Parathyroid adenoma (tissue), 2 donors: Measurements from ENCODE around the gene HTR2C.

ENCODE experiments used
- H2AFZ ChIP-seq: fragments of 300-600 bp; sonication (generic); one replicate; pipeline ENCODE4 v1.7.0; 2017; ENCODE audit warnings: antibody characterized with exemption, mild to moderate bottlenecking
- H3K27ac ChIP-seq: fragments of 300-600 bp; sonication (generic); one replicate; pipeline ENCODE4 v1.7.0; 2017
- H3K27me3 ChIP-seq: fragments of 300-600 bp; sonication (generic); one replicate; pipeline ENCODE4 v1.7.0; 2017; ENCODE audit warnings: low read length; ENCODE audit not compliant: control insufficient read depth, insufficient read depth
- H3K36me3 ChIP-seq: fragments of 300-600 bp; sonication (generic); one replicate; pipeline ENCODE4 v1.7.0; 2017; ENCODE audit warnings: low read length; ENCODE audit not compliant: control insufficient read depth, insufficient read depth
- H3K4me1 ChIP-seq: fragments of 300-600 bp; sonication (generic); one replicate; pipeline ENCODE4 v1.7.0; 2017; ENCODE audit warnings: control low read depth
- H3K4me2 ChIP-seq: fragments of 300-600 bp; sonication (generic); one replicate; pipeline ENCODE4 v1.7.0; 2017; ENCODE audit warnings: low read length
- H3K4me3 ChIP-seq: fragments of 300-600 bp; sonication (generic); one replicate; pipeline ENCODE4 v1.7.0; 2017; ENCODE audit warnings: low read depth, low read length
- H3K79me2 ChIP-seq: fragments of 300-600 bp; sonication (generic); one replicate; pipeline ENCODE4 v1.7.0; 2017; ENCODE audit warnings: control low read depth
- H3K9ac ChIP-seq: fragments of 300-600 bp; sonication (generic); one replicate; pipeline ENCODE4 v1.7.0; 2017; ENCODE audit warnings: mild to moderate bottlenecking
- H3K9me3 ChIP-seq: fragments of 300-600 bp; sonication (generic); one replicate; pipeline ENCODE4 v1.7.0; 2017; ENCODE audit warnings: low read length; ENCODE audit not compliant: control insufficient read depth
- TF ChIP-seq, protein P1 (sequence below): fragments of 300-600 bp; sonication (generic); IDR thresholded peaks from one replicate; pipeline ENCODE4 v1.7.0; 2017; ENCODE audit warnings: antibody characterized with exemption, mild to moderate bottlenecking
- donor health status: primary hyperparathyroidism.

The HTR2C gene

DNA sequence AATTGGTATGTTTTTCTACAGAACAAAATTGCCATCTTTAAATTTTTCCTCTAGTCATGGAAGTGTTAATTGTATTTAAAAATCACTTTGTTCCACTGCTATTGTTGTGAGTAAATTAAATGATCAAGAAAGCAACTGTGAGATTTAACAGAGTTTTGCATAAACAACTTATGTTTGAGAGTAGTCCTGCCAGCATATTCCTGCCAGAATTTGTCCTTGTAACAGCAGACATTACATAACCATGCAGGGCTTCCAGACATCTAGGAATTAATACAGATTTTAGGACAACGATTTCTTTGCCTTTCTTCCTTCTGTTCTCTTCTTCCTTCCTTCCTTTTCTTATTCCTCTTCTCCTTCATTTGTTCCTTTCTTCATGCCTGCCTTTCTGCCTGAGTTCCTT is 125.5 kb downstream of the HTR2C start:
- Histone ChIP-seq H3K27me3 (no peaks in the 10 kb centered on the region), H3K27ac (no peak overlapping the region), H3K36me3 (no peaks in the 10 kb centered on the region), H3K4me1 (no peaks in the 10 kb centered on the region), H3K9me3 (no peaks in the 10 kb centered on the region), H2AFZ (no peak overlapping the region), H3K79me2 (no peaks in the 10 kb centered on the region), H3K9ac (no peak overlapping the region), H3K4me2 (no peak overlapping the region), H3K4me3 (no peak overlapping the region)
- TF ChIP-seq, protein P1, sequence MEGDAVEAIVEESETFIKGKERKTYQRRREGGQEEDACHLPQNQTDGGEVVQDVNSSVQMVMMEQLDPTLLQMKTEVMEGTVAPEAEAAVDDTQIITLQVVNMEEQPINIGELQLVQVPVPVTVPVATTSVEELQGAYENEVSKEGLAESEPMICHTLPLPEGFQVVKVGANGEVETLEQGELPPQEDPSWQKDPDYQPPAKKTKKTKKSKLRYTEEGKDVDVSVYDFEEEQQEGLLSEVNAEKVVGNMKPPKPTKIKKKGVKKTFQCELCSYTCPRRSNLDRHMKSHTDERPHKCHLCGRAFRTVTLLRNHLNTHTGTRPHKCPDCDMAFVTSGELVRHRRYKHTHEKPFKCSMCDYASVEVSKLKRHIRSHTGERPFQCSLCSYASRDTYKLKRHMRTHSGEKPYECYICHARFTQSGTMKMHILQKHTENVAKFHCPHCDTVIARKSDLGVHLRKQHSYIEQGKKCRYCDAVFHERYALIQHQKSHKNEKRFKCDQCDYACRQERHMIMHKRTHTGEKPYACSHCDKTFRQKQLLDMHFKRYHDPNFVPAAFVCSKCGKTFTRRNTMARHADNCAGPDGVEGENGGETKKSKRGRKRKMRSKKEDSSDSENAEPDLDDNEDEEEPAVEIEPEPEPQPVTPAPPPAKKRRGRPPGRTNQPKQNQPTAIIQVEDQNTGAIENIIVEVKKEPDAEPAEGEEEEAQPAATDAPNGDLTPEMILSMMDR: no peak

DNA sequence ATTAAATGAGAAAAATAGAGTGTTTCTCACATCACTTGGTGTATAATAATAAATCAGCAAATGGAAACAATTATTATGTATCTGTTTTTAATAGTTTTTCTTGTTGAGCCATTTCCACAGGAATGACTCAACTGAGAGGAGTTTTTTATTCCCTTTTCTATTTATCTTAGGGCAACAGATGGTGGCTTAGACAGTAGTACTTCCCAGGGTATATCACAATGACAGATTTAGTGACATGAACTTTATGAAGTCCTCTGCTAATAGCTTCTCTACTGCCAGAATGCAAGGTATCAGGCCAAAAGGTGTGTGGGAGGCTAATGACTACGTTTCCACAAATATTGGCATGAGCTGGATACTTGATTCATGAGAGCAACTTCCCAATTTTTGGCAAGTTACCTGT is 126.7 kb downstream of the HTR2C start:
- H3K36me3 ChIP-seq: no peaks in the 10 kb centered on the region
- no peak overlapping the region for H3K27ac ChIP-seq
- H3K4me3 ChIP-seq: no peak overlapping the region
- H3K4me1 ChIP-seq: no peaks in the 10 kb centered on the region
- H3K79me2 ChIP-seq: no peaks in the 10 kb centered on the region
- TF ChIP-seq, protein P1: no peak
- no peak overlapping the region for H2AFZ ChIP-seq
- H3K4me2 ChIP-seq: no peak overlapping the region
- H3K9me3 ChIP-seq: no peaks in the 10 kb centered on the region
- no peak overlapping the region for H3K9ac ChIP-seq
- H3K27me3 ChIP-seq: no peaks in the 10 kb centered on the region

DNA sequence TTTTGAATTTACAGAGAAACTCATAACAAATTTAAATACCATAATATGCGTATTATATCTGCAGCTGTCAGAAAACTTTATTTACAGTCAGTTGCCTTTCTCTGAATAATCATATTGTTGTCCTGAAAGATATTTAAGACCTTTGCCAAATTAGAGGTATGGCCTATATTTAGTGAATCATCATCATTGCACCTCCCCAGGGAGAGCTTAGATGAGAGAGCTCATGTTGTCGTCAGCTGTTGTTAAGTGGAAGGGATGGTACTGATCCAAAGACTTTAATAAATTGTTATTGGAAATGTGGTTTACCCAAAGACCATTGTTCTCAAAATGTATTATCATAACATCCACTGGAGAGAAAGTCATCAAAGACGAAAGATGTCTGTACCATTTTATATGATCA is 128.6 kb downstream of the HTR2C start:
- no peaks in the 10 kb centered on the region for H3K36me3 ChIP-seq
- H3K4me3 ChIP-seq: no peak overlapping the region
- H3K4me1 ChIP-seq: no peaks in the 10 kb centered on the region
- H3K27me3 ChIP-seq: no peaks in the 10 kb centered on the region
- H3K4me2 ChIP-seq: no peak overlapping the region
- no peak overlapping the region for H2AFZ ChIP-seq
- no peak overlapping the region for H3K9ac ChIP-seq
- TF ChIP-seq, protein P1: no peak
- H3K27ac ChIP-seq: no peak overlapping the region
- H3K9me3 ChIP-seq: no peaks in the 10 kb centered on the region
- H3K79me2 ChIP-seq: no peaks in the 10 kb centered on the region

DNA sequence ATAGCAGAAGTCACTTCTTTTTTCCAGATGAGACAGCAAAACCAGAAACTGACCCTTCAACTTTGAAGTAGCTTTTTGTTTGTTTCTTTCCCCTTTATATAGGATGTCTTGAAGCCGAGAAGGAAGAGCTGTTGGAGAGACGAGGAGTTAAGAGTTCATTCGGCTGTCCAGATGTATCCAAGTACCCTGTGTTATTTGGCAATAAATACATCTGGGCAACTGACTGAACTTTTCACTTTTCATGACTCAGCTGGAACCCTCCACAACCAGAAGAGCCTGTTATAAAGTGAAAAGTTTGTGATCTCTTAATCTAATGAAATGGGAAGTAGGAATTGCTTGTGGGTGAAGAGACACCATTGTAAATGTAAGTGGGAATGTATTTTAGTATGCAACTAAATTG is 131.2 kb downstream of the HTR2C start:
- Histone ChIP-seq H3K4me1 (no peaks in the 10 kb centered on the region), H2AFZ (no peak overlapping the region), H3K27ac (no peak overlapping the region)

DNA sequence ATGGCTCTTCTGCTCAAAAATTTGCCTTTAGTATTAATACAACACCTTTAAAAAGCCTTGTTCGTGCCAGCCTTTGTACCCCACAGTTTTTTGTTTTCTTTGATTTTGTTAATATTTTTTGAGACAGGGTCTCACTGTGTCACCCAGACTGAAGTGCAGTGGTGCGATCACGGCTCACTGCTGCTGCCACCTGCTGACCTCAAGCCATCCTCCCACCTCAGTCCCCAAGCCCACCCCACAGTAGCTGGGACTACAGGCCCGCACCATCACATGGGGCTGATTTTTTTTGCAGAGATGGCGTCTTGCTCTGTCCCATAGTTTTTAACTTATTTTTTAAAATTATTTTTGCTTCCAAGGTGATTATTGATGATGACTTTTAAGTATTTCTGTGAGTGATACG is 134.0 kb downstream of the HTR2C start:
- no peaks in the 10 kb centered on the region for H3K27me3 ChIP-seq
- TF ChIP-seq, protein P1: no peak
- no peak overlapping the region for H3K4me2 ChIP-seq
- H3K9ac ChIP-seq: no peak overlapping the region
- H3K4me3 ChIP-seq: no peak overlapping the region
- H3K79me2 ChIP-seq: no peaks in the 10 kb centered on the region
- H3K4me1 ChIP-seq: no peaks in the 10 kb centered on the region
- H3K27ac ChIP-seq: no peak overlapping the region
- no peaks in the 10 kb centered on the region for H3K9me3 ChIP-seq
- H2AFZ ChIP-seq: no peak overlapping the region
- no peaks in the 10 kb centered on the region for H3K36me3 ChIP-seq

More for the DNA sequence above, 131.2 kb downstream of the HTR2C start:
- Histone ChIP-seq H3K9ac (no peak overlapping the region), H3K4me3 (no peak overlapping the region), H3K9me3 (no peaks in the 10 kb centered on the region), H3K27me3 (no peaks in the 10 kb centered on the region), H3K36me3 (no peaks in the 10 kb centered on the region), H3K79me2 (no peaks in the 10 kb centered on the region), H3K4me2 (no peak overlapping the region)
- TF ChIP-seq, protein P1: no peak
